HL-60 (cell line): ENCODE results near the gene CCL27.

Experiments
- DNase-seq, 2 experiments: peaks; one replicate each; pipeline ENCODE4 v3.0.0-alpha.2; 2010 to 2020; ENCODE audit warnings: low read depth in 1 of 2, low spot score in 1 of 2
- H3K27ac ChIP-seq: fragments of 250-450 bp; sonication (Bioruptor Pico); replicated peaks from 2 replicates; pipeline ENCODE4 v1.5.1; 2020; ENCODE audit warnings: mild to moderate bottlenecking, moderate library complexity
- H3K27me3 ChIP-seq: fragments of 250-450 bp; sonication (Bioruptor Pico); 2 replicates; pipeline ENCODE4 v1.5.1; 2021; ENCODE audit warnings: mild to moderate bottlenecking, moderate library complexity; ENCODE audit not compliant: insufficient read depth, poor library complexity, severe bottlenecking
- H3K4me3 ChIP-seq: replicated peaks from 2 replicates; pipeline ENCODE4 v1.5.1; 2011; ENCODE audit warnings: mild to moderate bottlenecking, control low read depth, low read length; ENCODE audit not compliant: insufficient read depth
- CTCF ChIP-seq: IDR thresholded peaks from one replicate; pipeline ENCODE4 v1.5.1; 2011; ENCODE audit warnings: low read length, control low read depth, inconsistent platforms; ENCODE audit not compliant: insufficient read depth
- GABPA ChIP-seq: IDR thresholded peaks from 2 replicates; pipeline ENCODE4 v1.6.1; 2012; ENCODE audit warnings: low read depth
- POLR2AphosphoS5 ChIP-seq: IDR thresholded peaks from 2 replicates; pipeline ENCODE4 v1.6.1; 2012; ENCODE audit warnings: low read depth
- REST ChIP-seq: IDR thresholded peaks from 2 replicates; pipeline ENCODE4 v1.6.1; 2012; ENCODE audit warnings: low read depth; ENCODE audit not compliant: insufficient replicate concordance
- SPI1 ChIP-seq: IDR thresholded peaks from 2 replicates; pipeline ENCODE4 v1.6.1; 2012; ENCODE audit warnings: low read depth, mild to moderate bottlenecking, borderline replicate concordance

The CCL27 gene

DNA sequence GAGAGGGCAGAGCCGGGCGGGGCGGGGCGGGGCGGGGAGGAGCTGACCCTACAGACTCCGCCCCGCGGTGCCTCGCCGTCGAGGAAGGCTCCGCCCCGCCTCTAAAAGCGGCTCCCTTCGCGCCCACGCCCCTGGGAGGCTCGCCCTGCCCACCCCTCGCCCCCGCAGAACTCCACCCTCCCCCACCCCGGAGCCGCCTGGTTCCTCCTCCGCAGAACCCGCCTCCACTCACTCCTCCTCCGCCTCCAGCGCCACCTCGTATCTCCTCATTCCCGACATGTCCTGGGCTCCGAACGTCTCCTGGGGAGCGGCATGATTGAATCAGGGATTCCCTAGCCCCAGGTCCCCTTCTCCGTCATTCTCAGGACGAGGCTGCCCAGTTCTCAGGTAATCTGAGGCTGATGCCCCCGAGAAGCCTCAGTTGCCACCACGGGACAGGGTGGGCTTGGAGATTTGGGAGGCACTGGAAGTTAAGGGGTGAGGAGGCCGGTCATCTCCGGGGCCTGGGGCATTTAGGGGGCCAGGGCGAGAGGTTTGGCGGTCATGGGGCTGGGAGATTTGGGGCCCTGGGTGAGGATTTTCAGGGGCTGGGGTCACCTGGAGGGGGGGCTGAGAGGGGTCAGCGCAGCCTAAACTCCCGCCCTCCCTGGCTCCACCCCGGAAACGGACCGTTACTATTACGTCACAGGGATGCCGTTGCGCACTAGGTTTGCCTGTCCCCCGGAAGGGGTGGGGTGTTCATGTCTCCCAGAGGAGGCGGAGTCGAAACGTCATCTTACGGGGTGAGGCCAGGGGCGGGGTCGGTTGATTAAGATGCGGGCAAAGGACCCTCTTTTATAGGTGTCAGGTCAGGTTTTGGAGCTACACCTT, 3.2 kb upstream of the CCL27 start:
- H3K4me3 ChIP-seq: peak overlapping the region; percentile 47
- DNase-seq: peak; percentile 80 to 93
- TF ChIP-seq POLR2AphosphoS5: peak; percentile 88
- TF ChIP-seq REST: peak; percentile 26
- no peak for TF ChIP-seq CTCF
- TF ChIP-seq GABPA: peak; percentile 76
- TF ChIP-seq SPI1: no peak
- no peaks in the 10 kb centered on the region for H3K27me3 ChIP-seq
- peak overlapping the region; percentile 92 for H3K27ac ChIP-seq

DNA sequence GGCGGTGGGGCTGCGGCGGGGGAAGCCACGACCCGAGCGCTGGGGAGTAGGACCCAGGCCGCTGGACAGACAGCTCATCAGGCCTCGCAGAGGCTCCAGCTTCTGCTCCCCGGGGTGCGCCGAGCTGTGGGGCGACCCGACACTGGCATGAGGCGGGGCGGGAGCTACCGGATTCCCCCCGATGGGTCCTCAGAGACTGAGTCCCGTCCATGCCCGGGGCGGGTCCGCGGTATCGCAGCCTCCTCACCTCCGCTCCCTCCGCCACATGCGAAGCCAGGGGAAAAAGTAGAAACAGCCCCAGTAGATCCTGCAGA, 2.6 kb upstream of the CCL27 start:
- peak in 1 of 2 experiments; percentile 9 for DNase-seq
- TF ChIP-seq POLR2AphosphoS5 (no peak), CTCF (no peak), REST (no peak), GABPA (no peak), SPI1 (no peak)
- Histone ChIP-seq H3K27ac (peak overlapping the region; percentile 61), H3K27me3 (no peaks in the 10 kb centered on the region), H3K4me3 (peak overlapping the region; percentile 47)

GRCh38 chr9:34664281-34665066, 2.0 kb upstream of the CCL27 start:
- Histone ChIP-seq H3K27me3 (no peaks in the 10 kb centered on the region), H3K4me3 (peak overlapping the region; percentile 47), H3K27ac (peak overlapping the region; percentile 61)
- TF ChIP-seq POLR2AphosphoS5 (no peak), CTCF (peak; percentile 89)
- DNase-seq: peak; percentile 49 to 79
